ENCODE measurements around the gene CSNK1D. TPM values are rescaled to one million over a fixed set of nuclear protein-coding genes. Genes with fewer than 3 reads are reported as not detected.
"Not testable (repeated sequence)": the region's sequence is repeated elsewhere in the genome, so short reads cannot be mapped to it uniquely, and the experiment has no call there.

The CSNK1D gene
- polyA plus RNA-seq, 4 donors, result 103 to 141 (median 126) TPM

- not testable (repeated sequence) for DNase-seq (ENCODE audit: low read depth in 4 of 4, low spot score in 2 of 4)
Observed at GRCh38 chr17:82254096-82254495, 19.4 kb downstream of the CSNK1D start.

- DNase-seq (ENCODE audit: low read depth in 4 of 4, low spot score in 2 of 4), result no peak
Observed at GRCh38 chr17:82253179-82253544, 20.3 kb downstream of the CSNK1D start.

GRCh38 chr17:82252511-82253178, 20.9 kb downstream of the CSNK1D start:
- no peak for DNase-seq (ENCODE audit: low read depth in 4 of 4, low spot score in 2 of 4)

- no peak for DNase-seq (ENCODE audit: low read depth in 4 of 4, low spot score in 2 of 4)
Observed at GRCh38 chr17:82250868-82251500, 22.5 kb downstream of the CSNK1D start.

GRCh38 chr17:82249896-82250581, 23.5 kb downstream of the CSNK1D start:
- no peak for DNase-seq (ENCODE audit: low read depth in 4 of 4, low spot score in 2 of 4)

GRCh38 chr17:82248815-82249674, 24.5 kb downstream of the CSNK1D start:
- DNase-seq (ENCODE audit: low read depth in 4 of 4, low spot score in 2 of 4), result no peak

GRCh38 chr17:82247856-82248671, 25.4 kb downstream of the CSNK1D start:
- DNase-seq (ENCODE audit: low read depth in 4 of 4, low spot score in 2 of 4), result no peak

GRCh38 chr17:82247182-82247823, 26.2 kb downstream of the CSNK1D start:
- no peak for DNase-seq (ENCODE audit: low read depth in 4 of 4, low spot score in 2 of 4)

- DNase-seq (ENCODE audit: low read depth in 4 of 4, low spot score in 2 of 4), result no peak
Observed at GRCh38 chr17:82246365-82247181, 26.9 kb downstream of the CSNK1D start.

GRCh38 chr17:82246040-82246364, 27.5 kb downstream of the CSNK1D start:
- no peak for DNase-seq (ENCODE audit: low read depth in 4 of 4, low spot score in 2 of 4)

- no peak for DNase-seq (ENCODE audit: low read depth in 4 of 4, low spot score in 2 of 4)
Observed at GRCh38 chr17:82245134-82246039, 28.1 kb downstream of the CSNK1D start.

GRCh38 chr17:82244413-82245133, 28.9 kb downstream of the CSNK1D start:
- DNase-seq (ENCODE audit: low read depth in 4 of 4, low spot score in 2 of 4), result no peak

GRCh38 chr17:82243648-82244412, 29.7 kb downstream of the CSNK1D start:
- DNase-seq (ENCODE audit: low read depth in 4 of 4, low spot score in 2 of 4), result no peak

- DNase-seq (ENCODE audit: low read depth in 4 of 4, low spot score in 2 of 4), result no peak
Observed at GRCh38 chr17:82242977-82243647, 30.4 kb downstream of the CSNK1D start.

GRCh38 chr17:82242698-82242976, 30.9 kb downstream of the CSNK1D start:
- no peak for DNase-seq (ENCODE audit: low read depth in 4 of 4, low spot score in 2 of 4)
